ENCODE data around the gene PRKCE.
"Not testable (repeated sequence)": the region's sequence is repeated elsewhere in the genome, so short reads cannot be mapped to it uniquely, and the experiment has no call there.

PRKCE gene

GRCh38 chr2:46200861-46201605 lies 549.6 kb downstream of the PRKCE start:
- ATAC-seq (no peak), DNase-seq (no peak)
- Mint-ChIP-seq H3K27me3 (no peaks in the 10 kb centered on the region), H3K27ac (peak overlapping the region; percentile 10), H3K4me1 (peaks cover 28% of the 10 kb centered on the region), H3K4me3 (no peak overlapping the region), H3K36me3 (ENCODE audit: low read depth) (no peaks in the 10 kb centered on the region), H3K9me3 (peaks cover 4% of the 10 kb centered on the region)

GRCh38 chr2:46202453-46202852 lies 551.0 kb downstream of the PRKCE start:
- H3K9me3 Mint-ChIP-seq = peaks cover 4% of the 10 kb centered on the region
- DNase-seq = no peak
- H3K36me3 Mint-ChIP-seq (ENCODE audit: low read depth) = no peaks in the 10 kb centered on the region
- H3K4me3 Mint-ChIP-seq = no peak overlapping the region
- H3K27me3 Mint-ChIP-seq = no peaks in the 10 kb centered on the region
- H3K4me1 Mint-ChIP-seq = peaks cover 26% of the 10 kb centered on the region
- no peak for ATAC-seq
- no peak overlapping the region for H3K27ac Mint-ChIP-seq

GRCh38 chr2:46202987-46203386 lies 551.5 kb downstream of the PRKCE start:
- Mint-ChIP-seq H3K4me1 (peaks cover 24% of the 10 kb centered on the region), H3K27ac (no peak overlapping the region), H3K9me3 (peaks cover 4% of the 10 kb centered on the region), H3K4me3 (no peak overlapping the region), H3K36me3 (ENCODE audit: low read depth) (no peaks in the 10 kb centered on the region), H3K27me3 (no peaks in the 10 kb centered on the region)
- DNase-seq = no peak
- ATAC-seq = no peak

GRCh38 chr2:46203636-46204035 lies 552.2 kb downstream of the PRKCE start:
- H3K4me3 Mint-ChIP-seq; H3K27ac Mint-ChIP-seq; H3K9me3 Mint-ChIP-seq; H3K27me3 Mint-ChIP-seq; DNase-seq; ATAC-seq; H3K36me3 Mint-ChIP-seq (ENCODE audit: low read depth): not testable (repeated sequence)
- H3K4me1 Mint-ChIP-seq = peaks cover 24% of the 10 kb centered on the region

- no peak overlapping the region for H3K27ac Mint-ChIP-seq
Measured at GRCh38 chr2:46207591-46207990, 556.1 kb downstream of the PRKCE start.

GRCh38 chr2:46208766-46209165 lies 557.3 kb downstream of the PRKCE start:
- H3K4me3 Mint-ChIP-seq = no peak overlapping the region
- DNase-seq (no peak), ATAC-seq (no peak)
- H3K9me3 Mint-ChIP-seq = peaks cover 14% of the 10 kb centered on the region
- H3K27me3 Mint-ChIP-seq = no peaks in the 10 kb centered on the region
- H3K36me3 Mint-ChIP-seq (ENCODE audit: low read depth) = peaks cover 2% of the 10 kb centered on the region
- H3K27ac Mint-ChIP-seq = no peak overlapping the region
- H3K4me1 Mint-ChIP-seq = peaks cover 3% of the 10 kb centered on the region

More at GRCh38 chr2:46207591-46207990, 556.1 kb downstream of the PRKCE start:
- no peaks in the 10 kb centered on the region for H3K27me3 Mint-ChIP-seq
- ATAC-seq = no peak
- H3K36me3 Mint-ChIP-seq (ENCODE audit: low read depth) = peaks cover 2% of the 10 kb centered on the region
- H3K4me3 Mint-ChIP-seq = no peak overlapping the region
- DNase-seq = no peak
- peaks cover 10% of the 10 kb centered on the region for H3K4me1 Mint-ChIP-seq
- H3K9me3 Mint-ChIP-seq = peaks cover 18% of the 10 kb centered on the region

GRCh38 chr2:46210063-46210462 lies 558.6 kb downstream of the PRKCE start:
- ATAC-seq (no peak), DNase-seq (no peak)
- Mint-ChIP-seq H3K27me3 (no peaks in the 10 kb centered on the region), H3K36me3 (ENCODE audit: low read depth) (peaks cover 2% of the 10 kb centered on the region), H3K9me3 (peaks cover 21% of the 10 kb centered on the region), H3K4me3 (no peak overlapping the region), H3K27ac (no peak overlapping the region), H3K4me1 (no peaks in the 10 kb centered on the region)

- DNase-seq (no peak), ATAC-seq (no peak)
- no peaks in the 10 kb centered on the region for H3K27me3 Mint-ChIP-seq
- peaks cover 32% of the 10 kb centered on the region for H3K9me3 Mint-ChIP-seq
- H3K27ac Mint-ChIP-seq = no peak overlapping the region
- no peaks in the 10 kb centered on the region for H3K4me1 Mint-ChIP-seq
- H3K4me3 Mint-ChIP-seq = no peak overlapping the region
- peaks cover 2% of the 10 kb centered on the region for H3K36me3 Mint-ChIP-seq (ENCODE audit: low read depth)
Measured at GRCh38 chr2:46211461-46211860, 560.0 kb downstream of the PRKCE start.

GRCh38 chr2:46213906-46214305 lies 562.4 kb downstream of the PRKCE start:
- H3K4me1 Mint-ChIP-seq = no peaks in the 10 kb centered on the region
- no peak for ATAC-seq
- H3K27ac Mint-ChIP-seq = no peak overlapping the region
- no peak overlapping the region for H3K4me3 Mint-ChIP-seq
- peaks cover 33% of the 10 kb centered on the region for H3K9me3 Mint-ChIP-seq
- no peaks in the 10 kb centered on the region for H3K27me3 Mint-ChIP-seq
- H3K36me3 Mint-ChIP-seq (ENCODE audit: low read depth) = peaks cover 2% of the 10 kb centered on the region
- DNase-seq = no peak

- no peak for ATAC-seq
Measured at GRCh38 chr2:46216213-46216612, 564.7 kb downstream of the PRKCE start.

GRCh38 chr2:46223514-46223913 lies 572.0 kb downstream of the PRKCE start:
- not testable (repeated sequence) for H3K4me3 Mint-ChIP-seq, ATAC-seq
- H3K27me3 Mint-ChIP-seq = peaks cover 12% of the 10 kb centered on the region

More at GRCh38 chr2:46216213-46216612, 564.7 kb downstream of the PRKCE start:
- Mint-ChIP-seq H3K9me3 (peaks cover 25% of the 10 kb centered on the region), H3K4me1 (no peaks in the 10 kb centered on the region), H3K36me3 (ENCODE audit: low read depth) (no peaks in the 10 kb centered on the region), H3K27ac (no peak overlapping the region), H3K4me3 (no peak overlapping the region), H3K27me3 (peaks cover 4% of the 10 kb centered on the region)
- no peak for DNase-seq

GRCh38 chr2:46225150-46225625 lies 573.7 kb downstream of the PRKCE start:
- Mint-ChIP-seq H3K36me3 (ENCODE audit: low read depth) (no peaks in the 10 kb centered on the region), H3K4me3 (no peak overlapping the region), H3K27ac (peak overlapping the region; percentile 33), H3K4me1 (peaks cover 52% of the 10 kb centered on the region), H3K27me3 (peaks cover 11% of the 10 kb centered on the region), H3K9me3 (peaks cover 3% of the 10 kb centered on the region)
- no peak for DNase-seq
- ATAC-seq = no peak

More at GRCh38 chr2:46223514-46223913, 572.0 kb downstream of the PRKCE start:
- not testable (repeated sequence) for H3K36me3 Mint-ChIP-seq (ENCODE audit: low read depth); DNase-seq; H3K27ac Mint-ChIP-seq; H3K9me3 Mint-ChIP-seq
- peaks cover 38% of the 10 kb centered on the region for H3K4me1 Mint-ChIP-seq

GRCh38 chr2:46225730-46226129 lies 574.3 kb downstream of the PRKCE start:
- H3K4me3 Mint-ChIP-seq = no peak overlapping the region
- H3K4me1 Mint-ChIP-seq = peaks cover 56% of the 10 kb centered on the region
- H3K9me3 Mint-ChIP-seq = peaks cover 3% of the 10 kb centered on the region
- peaks cover 8% of the 10 kb centered on the region for H3K27me3 Mint-ChIP-seq
- ATAC-seq = no peak
- H3K36me3 Mint-ChIP-seq (ENCODE audit: low read depth) = no peaks in the 10 kb centered on the region
- H3K27ac Mint-ChIP-seq = no peak overlapping the region
- no peak for DNase-seq

GRCh38 chr2:46226620-46227019 lies 575.1 kb downstream of the PRKCE start:
- DNase-seq = no peak
- ATAC-seq = no peak
- peaks cover 6% of the 10 kb centered on the region for H3K27me3 Mint-ChIP-seq
- H3K4me1 Mint-ChIP-seq = peaks cover 56% of the 10 kb centered on the region
- H3K9me3 Mint-ChIP-seq = peaks cover 3% of the 10 kb centered on the region
- no peak overlapping the region for H3K4me3 Mint-ChIP-seq
- no peaks in the 10 kb centered on the region for H3K36me3 Mint-ChIP-seq (ENCODE audit: low read depth)
- no peak overlapping the region for H3K27ac Mint-ChIP-seq

GRCh38 chr2:46227022-46227421 lies 575.5 kb downstream of the PRKCE start:
- Mint-ChIP-seq H3K4me3 (no peak overlapping the region), H3K27ac (no peak overlapping the region), H3K36me3 (ENCODE audit: low read depth) (no peaks in the 10 kb centered on the region), H3K4me1 (peaks cover 56% of the 10 kb centered on the region), H3K9me3 (peaks cover 3% of the 10 kb centered on the region), H3K27me3 (peaks cover 6% of the 10 kb centered on the region)
- DNase-seq (no peak), ATAC-seq (no peak)

Measured in activated naive CD8-positive, alpha-beta T cell treated with anti-CD3 and anti-CD28 coated beads, Interleukin-2, amount 50 U/mL, for 24 hours (primary cell).